GM19099 (cell line): Measurements from ENCODE around the gene ZNHIT2.

Experiments used
- POLR2A ChIP-seq: IDR thresholded peaks from 3 replicates; pipeline ENCODE4 v1.6.1; 2011; ENCODE audit warnings: low read depth; ENCODE audit not compliant: insufficient read length; ENCODE audit errors: extremely low read depth

ZNHIT2 gene

GRCh38 chr11:65141896-65142494, 24.5 kb upstream of the ZNHIT2 start:
- TF ChIP-seq POLR2A, result no peak

- no peak for TF ChIP-seq POLR2A
Measured at GRCh38 chr11:65136515-65137096, 19.1 kb upstream of the ZNHIT2 start.

GRCh38 chr11:65135633-65136145, 18.2 kb upstream of the ZNHIT2 start:
- TF ChIP-seq POLR2A, result no peak

- TF ChIP-seq POLR2A, result peak; percentile 68
Measured at GRCh38 chr11:65134952-65135632, 17.6 kb upstream of the ZNHIT2 start.

GRCh38 chr11:65134240-65134951, 16.9 kb upstream of the ZNHIT2 start, which contains the start of gene SYVN1:
Gene SYVN1, minus strand, starts transcription at chr11:65134519. Its CDS starts 918 bp downstream, at chr11:65133601.
- peak; percentile 95 for TF ChIP-seq POLR2A

GRCh38 chr11:65133724-65134123, 16.2 kb upstream of the ZNHIT2 start:
- TF ChIP-seq POLR2A, result no peak

- TF ChIP-seq POLR2A, result peak; percentile 66
Measured at GRCh38 chr11:65132988-65133700, 15.6 kb upstream of the ZNHIT2 start.

- TF ChIP-seq POLR2A, result peak; percentile 83
Measured at GRCh38 chr11:65132238-65132987, 14.9 kb upstream of the ZNHIT2 start.

- no peak for TF ChIP-seq POLR2A
Measured at GRCh38 chr11:65131895-65132237, 14.4 kb upstream of the ZNHIT2 start.

- peak; percentile 20 for TF ChIP-seq POLR2A
Measured at GRCh38 chr11:65131417-65131776, 13.9 kb upstream of the ZNHIT2 start.

GRCh38 chr11:65130631-65131416, 13.3 kb upstream of the ZNHIT2 start:
- TF ChIP-seq POLR2A, result no peak

- no peak for TF ChIP-seq POLR2A
Measured at GRCh38 chr11:65129649-65130441, 12.3 kb upstream of the ZNHIT2 start.
